Parathyroid adenoma (tissue), 2 donors: ENCODE measurements around the gene SBNO2.

Experiments
- H2AFZ ChIP-seq: fragments of 300-600 bp; sonication (generic); one replicate; pipeline ENCODE4 v1.7.0; 2017; ENCODE audit warnings: antibody characterized with exemption, mild to moderate bottlenecking
- H3K27ac ChIP-seq: fragments of 300-600 bp; sonication (generic); one replicate; pipeline ENCODE4 v1.7.0; 2017
- H3K27me3 ChIP-seq: fragments of 300-600 bp; sonication (generic); one replicate; pipeline ENCODE4 v1.7.0; 2017; ENCODE audit warnings: low read length; ENCODE audit not compliant: control insufficient read depth, insufficient read depth
- H3K36me3 ChIP-seq: fragments of 300-600 bp; sonication (generic); one replicate; pipeline ENCODE4 v1.7.0; 2017; ENCODE audit warnings: low read length; ENCODE audit not compliant: control insufficient read depth, insufficient read depth
- H3K4me1 ChIP-seq: fragments of 300-600 bp; sonication (generic); one replicate; pipeline ENCODE4 v1.7.0; 2017; ENCODE audit warnings: control low read depth
- H3K4me2 ChIP-seq: fragments of 300-600 bp; sonication (generic); one replicate; pipeline ENCODE4 v1.7.0; 2017; ENCODE audit warnings: low read length
- H3K4me3 ChIP-seq: fragments of 300-600 bp; sonication (generic); one replicate; pipeline ENCODE4 v1.7.0; 2017; ENCODE audit warnings: low read depth, low read length
- H3K79me2 ChIP-seq: fragments of 300-600 bp; sonication (generic); one replicate; pipeline ENCODE4 v1.7.0; 2017; ENCODE audit warnings: control low read depth
- H3K9ac ChIP-seq: fragments of 300-600 bp; sonication (generic); one replicate; pipeline ENCODE4 v1.7.0; 2017; ENCODE audit warnings: mild to moderate bottlenecking
- H3K9me3 ChIP-seq: fragments of 300-600 bp; sonication (generic); one replicate; pipeline ENCODE4 v1.7.0; 2017; ENCODE audit warnings: low read length; ENCODE audit not compliant: control insufficient read depth
- CTCF ChIP-seq: fragments of 300-600 bp; sonication (generic); IDR thresholded peaks from one replicate; pipeline ENCODE4 v1.7.0; 2017; ENCODE audit warnings: antibody characterized with exemption, mild to moderate bottlenecking
- donor health status: primary hyperparathyroidism.

SBNO2 gene

GRCh38 chr19:1113030-1113985 is 60.8 kb downstream of the SBNO2 start:
- Histone ChIP-seq H3K36me3 (no peaks in the 10 kb centered on the region), H3K9ac (no peak overlapping the region), H3K4me2 (peak overlapping the region; percentile 40), H3K27ac (peak overlapping the region; percentile 42), H3K4me3 (peak overlapping the region; percentile 2), H3K4me1 (peaks cover 4% of the 10 kb centered on the region), H3K9me3 (no peaks in the 10 kb centered on the region), H3K79me2 (no peaks in the 10 kb centered on the region), H3K27me3 (no peaks in the 10 kb centered on the region), H2AFZ (no peak overlapping the region)
- peak; percentile 95 for TF ChIP-seq CTCF

- Histone ChIP-seq H3K9ac (no peak overlapping the region), H3K4me3 (no peak overlapping the region), H3K27me3 (no peaks in the 10 kb centered on the region), H2AFZ (no peak overlapping the region), H3K9me3 (no peaks in the 10 kb centered on the region), H3K36me3 (no peaks in the 10 kb centered on the region), H3K27ac (no peak overlapping the region), H3K4me2 (peak overlapping the region; percentile 9), H3K79me2 (no peaks in the 10 kb centered on the region), H3K4me1 (peaks cover 4% of the 10 kb centered on the region)
- TF ChIP-seq CTCF: no peak
These were observed 61.6 kb downstream of the SBNO2 start for GRCh38 chr19:1112268-1113029.

GRCh38 chr19:1111641-1112267 is 62.3 kb downstream of the SBNO2 start:
- H3K27ac ChIP-seq: no peak overlapping the region
- TF ChIP-seq CTCF: no peak
- H3K36me3 ChIP-seq: no peaks in the 10 kb centered on the region
- no peaks in the 10 kb centered on the region for H3K9me3 ChIP-seq
- H3K27me3 ChIP-seq: no peaks in the 10 kb centered on the region
- no peak overlapping the region for H3K9ac ChIP-seq
- H3K79me2 ChIP-seq: no peaks in the 10 kb centered on the region
- H2AFZ ChIP-seq: no peak overlapping the region
- peaks cover 4% of the 10 kb centered on the region for H3K4me1 ChIP-seq
- H3K4me2 ChIP-seq: no peak overlapping the region
- H3K4me3 ChIP-seq: no peak overlapping the region

- Histone ChIP-seq H3K27ac (no peak overlapping the region), H3K79me2 (no peaks in the 10 kb centered on the region), H3K36me3 (no peaks in the 10 kb centered on the region)
These were observed 63.0 kb downstream of the SBNO2 start for GRCh38 chr19:1110809-1111640.

More at GRCh38 chr19:1110809-1111640, 63.0 kb downstream of the SBNO2 start:
- no peaks in the 10 kb centered on the region for H3K9me3 ChIP-seq
- H2AFZ ChIP-seq: no peak overlapping the region
- no peak for TF ChIP-seq CTCF
- no peak overlapping the region for H3K4me2 ChIP-seq
- no peak overlapping the region for H3K4me3 ChIP-seq
- no peaks in the 10 kb centered on the region for H3K27me3 ChIP-seq
- no peak overlapping the region for H3K9ac ChIP-seq
- peaks cover 4% of the 10 kb centered on the region for H3K4me1 ChIP-seq
